H1 (cell line): ENCODE results near the gene NRXN2. TPM values are rescaled to one million over a fixed set of nuclear protein-coding genes. Genes with fewer than 3 reads are reported as not detected.

ENCODE experiments used
- CTCF ChIA-PET: fragments of 300-600 bp; sonication (Branson Sonifier 250); formaldehyde crosslinking; loops from one replicate; lab custom pipeline; 2021; ENCODE audit not compliant: partially characterized antibody; lab: Charles Lee
- POLR2A ChIA-PET: fragments of 300-600 bp; sonication (Branson Sonifier 250); formaldehyde crosslinking; loops from one replicate; lab custom pipeline; 2021; ENCODE audit warnings: inconsistent platforms; ENCODE audit not compliant: partially characterized antibody; lab: Charles Lee
- DNase-seq, 2 experiments: peaks; one replicate each; pipeline versions ENCODE4 v3.0.0 to v3.0.0-alpha.2; 2010 to 2022; ENCODE audit warnings: low spot score in 2 of 2, low read depth in 1 of 2, mixed read lengths in 1 of 2
- FAIRE-seq: peaks from 2 replicates; lab custom pipeline; 2011; peaks lifted over from hg19 to GRCh38; lab: Jason Lieb, UNC
- H2AFZ ChIP-seq: 2 replicates; pipeline ENCODE4 v1.8.1; 2012; ENCODE audit warnings: low read length, inconsistent platforms
- H2AK5ac ChIP-seq: 2 replicates; pipeline ENCODE4 v1.6.1; 2013; ENCODE audit warnings: low read depth, low read length
- H2BK120ac ChIP-seq: replicated peaks from 2 replicates; pipeline ENCODE3; 2013; ENCODE audit warnings: low read depth, low read length, inconsistent platforms
- H2BK12ac ChIP-seq: 2 replicates; pipeline ENCODE4 v1.6.1; 2013; ENCODE audit warnings: low read depth, low read length
- H2BK15ac ChIP-seq: 2 replicates; pipeline ENCODE4 v1.6.1; 2013; ENCODE audit warnings: low read length
- H2BK20ac ChIP-seq: 2 replicates; pipeline ENCODE4 v1.6.1; 2013; ENCODE audit warnings: low read length
- H2BK5ac ChIP-seq: 2 replicates; pipeline ENCODE4 v1.6.1; 2013; ENCODE audit warnings: low read depth, low read length
- H3K14ac ChIP-seq: 2 replicates; pipeline ENCODE4 v1.6.1; 2013; ENCODE audit warnings: inconsistent platforms; ENCODE audit not compliant: insufficient read length
- H3K18ac ChIP-seq: 2 replicates; pipeline ENCODE4 v1.6.1; 2013; ENCODE audit warnings: low read length; ENCODE audit errors: extremely low read depth
- H3K23ac ChIP-seq: 2 replicates; pipeline ENCODE4 v1.6.1; 2013; ENCODE audit warnings: inconsistent platforms; ENCODE audit not compliant: insufficient read length
- H3K23me2 ChIP-seq: 2 replicates; pipeline ENCODE4 v1.6.1; 2013; ENCODE audit warnings: low read depth, low read length
- H3K27ac ChIP-seq: 2 replicates; pipeline ENCODE4 v1.6.1; 2011; ENCODE audit warnings: low read depth, low read length, inconsistent platforms
- H3K27me3 ChIP-seq, 4 experiments: replicated peaks in 1 of 4; 1 replicate in 1 of 4; 2 replicates in 3 of 4; pipeline versions ENCODE4 v1.6.1 to v1.8.1; 2011 to 2013; ENCODE audit warnings: low read length in 3 of 4, mild to moderate bottlenecking in 3 of 4, inconsistent platforms in 2 of 4, mixed read lengths in 2 of 4, moderate library complexity in 1 of 4; ENCODE audit not compliant: control insufficient read depth in 3 of 4, insufficient read depth in 3 of 4; ENCODE audit errors: extremely low read depth in 1 of 4
- H3K36me3 ChIP-seq, 4 experiments: 2 replicates each; pipeline versions ENCODE4 v1.6.1 to v1.8.1; 2011 to 2013; ENCODE audit warnings: mild to moderate bottlenecking in 4 of 4, low read length in 3 of 4, moderate library complexity in 2 of 4, control low read depth in 1 of 4, inconsistent platforms in 1 of 4; ENCODE audit not compliant: insufficient read depth in 4 of 4, control insufficient read depth in 2 of 4
- H3K4ac ChIP-seq: replicated peaks from 2 replicates; pipeline ENCODE3; 2013; ENCODE audit warnings: low read length, low read depth, mixed read lengths, inconsistent platforms; ENCODE audit not compliant: insufficient read length
- H3K4me1 ChIP-seq, 4 experiments: replicated peaks in 1 of 4; 1 replicate in 1 of 4; 2 replicates in 3 of 4; pipeline versions ENCODE4 v1.6.1 to v1.8.1; 2011 to 2013; ENCODE audit warnings: low read length in 3 of 4, inconsistent platforms in 2 of 4, mixed read lengths in 1 of 4; ENCODE audit not compliant: insufficient read depth in 4 of 4, control insufficient read depth in 3 of 4
- H3K4me2 ChIP-seq, 2 experiments: 2 replicates each; pipeline versions ENCODE4 v1.6.1 to v1.8.1; 2011 to 2013; ENCODE audit warnings: low read depth in 2 of 2, low read length in 2 of 2, control low read depth in 1 of 2, inconsistent platforms in 1 of 2, mild to moderate bottlenecking in 1 of 2; ENCODE audit not compliant: insufficient read depth in 1 of 2
- H3K4me3 ChIP-seq, 4 experiments: fragments of 200-600, 300-600 bp in 1 of 4; sonication (generic), shearing (Covaris generic), sonication (Bioruptor Twin) in 1 of 4; 2 replicates each; pipeline versions ENCODE4 v1.5.1 to v1.8.1; 2011 to 2016; ENCODE audit warnings: low read length in 4 of 4, low read depth in 3 of 4, control low read depth in 2 of 4, inconsistent platforms in 2 of 4, mild to moderate bottlenecking in 2 of 4, mixed read lengths in 1 of 4, moderate library complexity in 1 of 4; ENCODE audit not compliant: insufficient read depth in 2 of 4; ENCODE audit errors: extremely low read depth in 1 of 4
- H3K56ac ChIP-seq: replicated peaks from 2 replicates; pipeline ENCODE3; 2013; ENCODE audit warnings: low read depth, mild to moderate bottlenecking, mixed read lengths, low read length, inconsistent platforms; ENCODE audit not compliant: insufficient read length
- H3K79me1 ChIP-seq: 2 replicates; pipeline ENCODE4 v1.6.1; 2013; ENCODE audit warnings: low read depth, low read length, control low read depth
- H3K79me2 ChIP-seq, 2 experiments: 2 replicates each; pipeline versions ENCODE4 v1.6.1 to v1.8.1; 2012 to 2013; ENCODE audit warnings: low read length in 2 of 2, mild to moderate bottlenecking in 2 of 2, inconsistent platforms in 1 of 2; ENCODE audit not compliant: insufficient read depth in 2 of 2, control insufficient read depth in 1 of 2
- H3K9ac ChIP-seq, 4 experiments: replicated peaks in 1 of 4; 1 replicate in 1 of 4; 2 replicates in 3 of 4; pipeline versions ENCODE4 v1.6.1 to v1.8.1; 2011 to 2013; ENCODE audit warnings: low read depth in 3 of 4, low read length in 3 of 4, control low read depth in 2 of 4, mild to moderate bottlenecking in 2 of 4, moderate library complexity in 2 of 4, inconsistent platforms in 1 of 4; ENCODE audit errors: extremely low read depth in 1 of 4
- H3K9me3 ChIP-seq, 2 experiments: 2 replicates each; pipeline versions ENCODE4 v1.6.1 to v1.8.1; 2012 to 2013; ENCODE audit warnings: mild to moderate bottlenecking in 2 of 2, moderate library complexity in 2 of 2, control low read depth in 1 of 2, inconsistent platforms in 1 of 2, low read depth in 1 of 2, low read length in 1 of 2, mixed read lengths in 1 of 2; ENCODE audit not compliant: insufficient read depth in 2 of 2
- H4K20me1 ChIP-seq, 2 experiments: replicated peaks in 1 of 2; 2 replicates each; pipeline versions ENCODE3 to v1.8.1; 2011 to 2013; ENCODE audit warnings: inconsistent platforms in 2 of 2, low read length in 2 of 2, mild to moderate bottlenecking in 1 of 2; ENCODE audit not compliant: insufficient read depth in 2 of 2, control insufficient read depth in 1 of 2
- H4K5ac ChIP-seq: 2 replicates; pipeline ENCODE4 v1.6.1; 2013; ENCODE audit warnings: low read length, low read depth, mixed read lengths, inconsistent platforms; ENCODE audit not compliant: insufficient read length
- H4K8ac ChIP-seq: 2 replicates; pipeline ENCODE4 v1.8.0; 2013; ENCODE audit warnings: mild to moderate bottlenecking, moderate library complexity, low read length, inconsistent platforms; ENCODE audit not compliant: insufficient read depth; ENCODE audit errors: extremely low read depth
- H4K91ac ChIP-seq: replicated peaks from 2 replicates; pipeline ENCODE3; 2013; ENCODE audit warnings: low read length, mixed read lengths, inconsistent platforms; ENCODE audit not compliant: insufficient read length
- FOSL1 ChIP-seq: IDR thresholded peaks from 2 replicates; pipeline ENCODE4 v1.6.1; 2011; ENCODE audit warnings: mild to moderate bottlenecking, low read depth, low read length, moderate library complexity; ENCODE audit not compliant: insufficient read depth
- WGBS, 2 experiments: shearing (Covaris generic) in 1 of 2; methylation state at CpG; one replicate each; pipeline versions ENCODE4 v1.1.6 to v1.1.7; 2013 to 2015; ENCODE audit warnings: low lambda C conversion rate in 2 of 2, mixed read lengths in 2 of 2, inconsistent platforms in 1 of 2, low coverage in 1 of 2, missing lambda C conversion rate in 1 of 2; ENCODE audit not compliant: insufficient replicate concordance in 2 of 2, insufficient coverage in 1 of 2, insufficient read length in 1 of 2; ENCODE audit errors: extremely low coverage in 1 of 2, missing lambda C conversion rate in 1 of 2; 5-methylcytosine and 5-hydroxymethylcytosine counted together
- polyA plus RNA-seq, 7 experiments: library from polyadenylated mRNA; depleted of rRNA in 3 of 7; stranded (reverse) in 5 of 7; unstranded in 2 of 7; fragments of >200 nt in 5 of 7; fragments of 200-250 nt in 2 of 7; gene quantifications; 1 replicate in 5 of 7; 2 replicates in 1 of 7; 4 replicates in 1 of 7; pipeline versions ENCODE4 v1.2.1 to v1.2.3, GENCODE V29; 2011 to 2013; ENCODE audit warnings: missing spikeins in 2 of 7, mixed read lengths in 2 of 7
- total RNA-seq: library from RNA; stranded (reverse); fragmentation: NEBNext Ultra II Directional; extraction: Animal tissue kit (Norgen Biotek cat#: 25700); gene quantifications from 2 replicates; pipeline ENCODE4 v1.2.1, GENCODE V29; 2021

NRXN2 gene
- total and polyA plus RNA-seq, 2 of the 8 experiments (the other 6 are each of a cell fraction or from before 2014, with no cell fraction given), result 1.3 to 11.5 TPM

DNA sequence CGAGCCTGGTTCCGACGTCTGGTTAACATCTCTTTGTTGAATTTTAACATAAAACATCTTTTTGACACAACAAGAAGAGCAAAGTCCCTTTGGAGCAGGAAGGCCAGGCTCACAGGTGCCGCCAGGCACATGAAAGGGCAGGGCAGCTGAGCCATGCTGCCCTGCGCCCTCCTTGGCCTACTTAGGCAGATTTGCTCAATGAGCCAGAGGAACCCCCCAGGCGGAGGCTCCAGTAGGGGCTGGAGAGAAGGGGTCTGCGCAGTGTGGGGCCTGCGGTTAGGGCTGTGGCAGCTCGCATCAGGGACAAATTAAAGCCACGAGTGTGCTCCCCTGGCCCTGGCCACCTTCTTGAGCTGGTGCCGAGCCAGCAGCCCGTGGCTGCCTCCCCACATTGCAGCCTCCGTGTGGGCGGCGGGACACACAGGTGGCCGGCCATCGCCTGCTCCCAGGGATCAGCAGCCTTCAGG is 141.9 kb downstream of the NRXN2 start:
- WGBS, 2 experiments, result 91% methylated on average over 17 of the region's 17 CpGs; no CpG with 5 or more reads in 1 of the 2 experiments
- no peak overlapping the region for H2BK120ac ChIP-seq
- no peak overlapping the region for H2AFZ ChIP-seq
- H2BK15ac ChIP-seq, result no peak overlapping the region
- H3K9ac ChIP-seq, result no peak overlapping the region
- no peak overlapping the region for H3K27ac ChIP-seq
- no peak overlapping the region for H2BK12ac ChIP-seq
- H2BK20ac ChIP-seq, result no peak overlapping the region
- H3K79me2 ChIP-seq, result no peaks in the 10 kb centered on the region
- FAIRE-seq (no peak), DNase-seq (no peak)
- H3K4me3 ChIP-seq, result no peak overlapping the region
- no peak overlapping the region for H3K14ac ChIP-seq
- POLR2A ChIA-PET, result interaction anchor here (1.3 kb wide), 1 partner anchor 70 kb away, joined by 3 read pairs; no protein-coding TSS in a partner anchor
- no peak overlapping the region for H3K23ac ChIP-seq
- no peak overlapping the region for H3K4ac ChIP-seq
- H3K56ac ChIP-seq, result no peak overlapping the region
- no peaks in the 10 kb centered on the region for H3K9me3 ChIP-seq
- no peaks in the 10 kb centered on the region; a peak in 3 of 7 replicates for H3K27me3 ChIP-seq
- H3K4me2 ChIP-seq, result no peak overlapping the region
- H4K91ac ChIP-seq, result no peak overlapping the region
- H3K23me2 ChIP-seq, result peaks cover 11% of the 10 kb centered on the region; the same call in 1 of the 2 replicates
- H3K18ac ChIP-seq, result no peak overlapping the region
- peaks cover 0 to 6% of the 10 kb centered on the region in 2 experiments for H4K20me1 ChIP-seq
- no peaks in the 10 kb centered on the region for H3K36me3 ChIP-seq
- H2AK5ac ChIP-seq, result no peak overlapping the region
- no peaks in the 10 kb centered on the region for H3K4me1 ChIP-seq
- CTCF ChIA-PET, result interaction anchor here (0.9 to 4.4 kb wide), 5 partner anchors 9 to 132 kb away, joined by 3 to 29 read pairs (median 4); no protein-coding TSS in a partner anchor
- H2BK5ac ChIP-seq, result no peak overlapping the region
- H4K8ac ChIP-seq, result no peak overlapping the region
- H3K79me1 ChIP-seq, result no peaks in the 10 kb centered on the region
- no peak overlapping the region for H4K5ac ChIP-seq
- TF ChIP-seq FOSL1, result no peak
